Measurements from ENCODE around the gene CD44.
"Not testable (repeated sequence)": the region's sequence is repeated elsewhere in the genome, so short reads cannot be mapped to it uniquely, and the experiment has no call there.

Gene CD44

GRCh38 chr11:35138943-35139721 is at the start of gene CD44:
Gene CD44, plus strand, starts transcription at chr11:35139171. Its CDS starts 133 bp downstream, at chr11:35139304.
- in situ Hi-C loops (cut with HindIII; ENCODE audit: low sequenced_read_pairs): no loop called here

- in situ Hi-C loops (cut with HindIII; ENCODE audit: low sequenced_read_pairs): no loop called here
Observed at GRCh38 chr11:35089666-35090065, 49.3 kb upstream of the CD44 start.

- in situ Hi-C loops (cut with HindIII; ENCODE audit: low sequenced_read_pairs): no loop called here
Observed at GRCh38 chr11:35090125-35090524, 48.8 kb upstream of the CD44 start.

GRCh38 chr11:35090991-35091390 is 48.0 kb upstream of the CD44 start:
- in situ Hi-C loops (cut with HindIII; ENCODE audit: low sequenced_read_pairs): not testable (repeated sequence)

GRCh38 chr11:35096723-35097122 is 42.2 kb upstream of the CD44 start:
- in situ Hi-C loops (cut with HindIII; ENCODE audit: low sequenced_read_pairs): no loop called here

GRCh38 chr11:35097814-35098455 is 41.0 kb upstream of the CD44 start:
- in situ Hi-C loops (cut with HindIII; ENCODE audit: low sequenced_read_pairs): no loop called here

GRCh38 chr11:35098855-35099254 is 40.1 kb upstream of the CD44 start:
- in situ Hi-C loops (cut with HindIII; ENCODE audit: low sequenced_read_pairs): no loop called here

- in situ Hi-C loops (cut with HindIII; ENCODE audit: low sequenced_read_pairs): loop anchor here (5.0 kb wide), 1 partner anchor 52 kb away; no protein-coding TSS in a partner anchor
Observed at GRCh38 chr11:35099278-35100012, 39.5 kb upstream of the CD44 start.

GRCh38 chr11:35100013-35100383 is 39.0 kb upstream of the CD44 start:
- in situ Hi-C loops (cut with HindIII; ENCODE audit: low sequenced_read_pairs): loop anchor here (5.0 kb wide), 1 partner anchor 53 kb away; no protein-coding TSS in a partner anchor

- in situ Hi-C loops (cut with HindIII; ENCODE audit: low sequenced_read_pairs): loop anchor here (5.0 kb wide), 1 partner anchor 54 kb away; no protein-coding TSS in a partner anchor
Observed at GRCh38 chr11:35101223-35101622, 37.7 kb upstream of the CD44 start.

- in situ Hi-C loops (cut with HindIII; ENCODE audit: low sequenced_read_pairs): loop anchor here (5.0 kb wide), 1 partner anchor 55 kb away; no protein-coding TSS in a partner anchor
Observed at GRCh38 chr11:35102267-35102666, 36.7 kb upstream of the CD44 start.

GRCh38 chr11:35103366-35104208 is 35.4 kb upstream of the CD44 start:
- in situ Hi-C loops (cut with HindIII; ENCODE audit: low sequenced_read_pairs): loop anchor here (5.0 kb wide), 1 partner anchor 56 kb away; no protein-coding TSS in a partner anchor

- in situ Hi-C loops (cut with HindIII; ENCODE audit: low sequenced_read_pairs): loop anchor here (5.0 kb wide), 1 partner anchor 57 kb away; no protein-coding TSS in a partner anchor
Observed at GRCh38 chr11:35104655-35105054, 34.3 kb upstream of the CD44 start.

GRCh38 chr11:35105319-35106079 is 33.5 kb upstream of the CD44 start:
- in situ Hi-C loops (cut with HindIII; ENCODE audit: low sequenced_read_pairs): no loop called here

GRCh38 chr11:35106595-35106994 is 32.4 kb upstream of the CD44 start:
- in situ Hi-C loops (cut with HindIII; ENCODE audit: low sequenced_read_pairs): no loop called here

- in situ Hi-C loops (cut with HindIII; ENCODE audit: low sequenced_read_pairs): no loop called here
Observed at GRCh38 chr11:35107861-35108260, 31.1 kb upstream of the CD44 start.

GRCh38 chr11:35108336-35108735 is 30.6 kb upstream of the CD44 start:
- in situ Hi-C loops (cut with HindIII; ENCODE audit: low sequenced_read_pairs): not testable (repeated sequence)

GRCh38 chr11:35109041-35109440 is 29.9 kb upstream of the CD44 start:
- in situ Hi-C loops (cut with HindIII; ENCODE audit: low sequenced_read_pairs): no loop called here

- in situ Hi-C loops (cut with HindIII; ENCODE audit: low sequenced_read_pairs): no loop called here
Observed at GRCh38 chr11:35109827-35110226, 29.1 kb upstream of the CD44 start.

All from endothelial cell of hepatic sinusoid (primary cell).